Testis (tissue), 3 donors: ENCODE data around the gene ARL5A. TPM values are rescaled to one million over a fixed set of nuclear protein-coding genes. Genes with fewer than 3 reads are reported as not detected.

ENCODE experiments used
- DNase-seq: peaks from one replicate; pipeline ENCODE4 v3.0.0-alpha.2; 2019
- H3K27ac ChIP-seq, 2 donors: fragments of 200-600 bp; sonication (generic); one replicate each; pipeline ENCODE4 v1.5.1; 2019
- H3K27me3 ChIP-seq: fragments of 200-600 bp; sonication (generic); one replicate; pipeline ENCODE4 v1.5.1; 2019
- H3K36me3 ChIP-seq: fragments of 200-600 bp; sonication (generic); one replicate; pipeline ENCODE4 v1.5.1; 2017; ENCODE audit warnings: low read depth; ENCODE audit errors: missing control alignments
- H3K4me1 ChIP-seq: fragments of 200-600 bp; sonication (generic); one replicate; pipeline ENCODE4 v1.5.1; 2019
- H3K4me3 ChIP-seq, 2 donors: fragments of 200-600 bp; sonication (generic); one replicate each; pipeline ENCODE4 v1.5.1; 2017 to 2019
- H3K9me3 ChIP-seq: fragments of 200-600 bp; sonication (generic); one replicate; pipeline ENCODE4 v1.5.1; 2017
- POLR2A ChIP-seq: fragments of 450-650 bp; IDR thresholded peaks from one replicate; pipeline ENCODE4 v1.6.1; 2017; ENCODE audit warnings: antibody characterized with exemption, mild to moderate bottlenecking, moderate library complexity
- WGBS, 2 donors: methylation state at CpG; one replicate each; pipeline ENCODE4 v1.1.5; 2018; 5-methylcytosine and 5-hydroxymethylcytosine counted together
- intact Hi-C: fragments of 100-400 bp; cut with DNase I; formaldehyde crosslinking; loops from one replicate; pipeline ENCODE4 v1.15.1; 2023; ENCODE audit warnings: low total_unique reads
- polyA plus RNA-seq: library from polyadenylated mRNA; stranded (reverse); fragments of 350-450 nt; fragmentation: Illumina TruSeq; extraction: RNeasy Lipid Tissue Mini Kit (QIAGEN cat#74804); gene quantifications from one replicate; pipeline ENCODE4 v1.2.3, GENCODE V29; 2014; ENCODE audit warnings: low read depth, low replicate concordance; ENCODE audit not compliant: insufficient read depth
- total RNA-seq, 2 donors: library from RNA; depleted of rRNA; stranded (reverse); fragments of >200 nt; gene quantifications; one replicate each; pipeline ENCODE4 v1.2.3, GENCODE V29; 2016
- TF ChIP-seq, protein P1 (sequence below), 3 experiments: fragments of 450-650 bp in 2 of 3; fragments of 200-600 bp in 1 of 3; sonication (generic) in 1 of 3; IDR thresholded peaks; one replicate each; pipeline ENCODE4 v1.5.1; 2016 to 2019; ENCODE audit warnings: antibody characterized with exemption in 3 of 3, mild to moderate bottlenecking in 2 of 3, moderate library complexity in 1 of 3

Gene ARL5A
- total and polyA plus RNA-seq, 3 donors from 2014 or later = 19.1 to 34.0 (median 27.5) TPM

DNA sequence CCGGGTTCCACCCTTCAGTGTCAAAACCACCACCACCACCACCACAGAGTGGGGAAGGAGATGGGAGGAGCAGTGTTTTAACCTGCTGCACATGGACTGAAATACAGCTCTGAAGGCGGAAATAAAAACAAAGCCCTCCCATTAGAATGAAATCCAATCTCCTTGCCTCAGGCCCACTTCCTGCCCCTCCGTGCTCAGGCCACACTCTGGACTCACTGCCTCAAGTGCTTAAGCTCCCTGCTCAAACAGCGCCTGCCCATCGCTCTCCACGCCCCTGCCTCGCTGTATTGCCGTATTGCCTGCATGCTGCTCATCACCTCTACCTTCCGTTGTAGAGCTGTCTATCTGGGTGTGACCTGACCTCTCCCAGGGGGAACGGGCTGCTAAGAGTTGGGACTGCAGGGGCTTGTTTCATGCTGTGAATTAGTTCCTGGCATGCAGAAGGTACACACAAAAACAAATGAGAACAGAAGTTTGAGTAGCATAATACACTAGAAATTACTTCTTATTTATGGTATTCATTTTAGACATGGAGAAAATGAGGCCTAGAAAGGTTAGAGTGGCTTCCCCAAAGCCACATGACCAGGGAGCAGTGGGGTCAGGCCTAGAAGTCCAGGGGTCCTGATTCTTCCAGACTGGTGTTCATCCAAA, 62.3 kb downstream of the ARL5A start:
- 85 to 92% methylated on average over 10 of the region's 10 CpGs for WGBS, 2 donors
- H3K9me3 ChIP-seq = no peaks in the 10 kb centered on the region
- no peak overlapping the region for H3K4me3 ChIP-seq
- peaks cover 7% of the 10 kb centered on the region for H3K4me1 ChIP-seq
- intact Hi-C loops = no loop called here
- no peak for DNase-seq
- H3K27ac ChIP-seq = no peak overlapping the region
- TF ChIP-seq, protein P1, sequence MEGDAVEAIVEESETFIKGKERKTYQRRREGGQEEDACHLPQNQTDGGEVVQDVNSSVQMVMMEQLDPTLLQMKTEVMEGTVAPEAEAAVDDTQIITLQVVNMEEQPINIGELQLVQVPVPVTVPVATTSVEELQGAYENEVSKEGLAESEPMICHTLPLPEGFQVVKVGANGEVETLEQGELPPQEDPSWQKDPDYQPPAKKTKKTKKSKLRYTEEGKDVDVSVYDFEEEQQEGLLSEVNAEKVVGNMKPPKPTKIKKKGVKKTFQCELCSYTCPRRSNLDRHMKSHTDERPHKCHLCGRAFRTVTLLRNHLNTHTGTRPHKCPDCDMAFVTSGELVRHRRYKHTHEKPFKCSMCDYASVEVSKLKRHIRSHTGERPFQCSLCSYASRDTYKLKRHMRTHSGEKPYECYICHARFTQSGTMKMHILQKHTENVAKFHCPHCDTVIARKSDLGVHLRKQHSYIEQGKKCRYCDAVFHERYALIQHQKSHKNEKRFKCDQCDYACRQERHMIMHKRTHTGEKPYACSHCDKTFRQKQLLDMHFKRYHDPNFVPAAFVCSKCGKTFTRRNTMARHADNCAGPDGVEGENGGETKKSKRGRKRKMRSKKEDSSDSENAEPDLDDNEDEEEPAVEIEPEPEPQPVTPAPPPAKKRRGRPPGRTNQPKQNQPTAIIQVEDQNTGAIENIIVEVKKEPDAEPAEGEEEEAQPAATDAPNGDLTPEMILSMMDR (IDR thresholded peaks at IDR 0.05) = no peak
- TF ChIP-seq POLR2A = no peak
- H3K27me3 ChIP-seq = no peaks in the 10 kb centered on the region
- H3K36me3 ChIP-seq = no peaks in the 10 kb centered on the region

DNA sequence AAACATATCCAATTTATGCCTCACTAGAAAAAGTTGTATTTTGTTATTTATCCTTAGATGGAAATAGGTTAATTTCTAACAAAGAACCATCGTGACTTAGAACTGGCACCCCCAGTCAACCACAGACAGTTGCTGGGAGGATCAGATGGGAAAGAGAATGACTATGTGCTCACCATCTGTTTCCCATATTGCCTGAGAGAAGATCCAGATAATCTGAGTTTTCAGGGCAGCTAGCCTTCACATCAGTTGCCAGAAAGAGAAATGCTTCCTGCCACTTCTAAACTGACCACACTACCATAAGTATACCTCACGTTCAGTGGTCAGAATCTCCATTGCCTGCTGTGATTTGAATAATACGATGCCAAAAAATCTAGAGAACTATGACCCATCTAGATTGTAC, 65.5 kb downstream of the ARL5A start:
- H3K4me3 ChIP-seq = no peak overlapping the region
- DNase-seq = no peak
- H3K4me1 ChIP-seq = peaks cover 7% of the 10 kb centered on the region
- H3K36me3 ChIP-seq = no peaks in the 10 kb centered on the region
- H3K9me3 ChIP-seq = no peaks in the 10 kb centered on the region
- intact Hi-C loops = no loop called here
- TF ChIP-seq POLR2A = no peak
- TF ChIP-seq, protein P1 (IDR thresholded peaks at IDR 0.05) = no peak
- WGBS, 2 donors = 52% methylated on average over 3 of the region's 3 CpGs
- no peak overlapping the region for H3K27ac ChIP-seq
- H3K27me3 ChIP-seq = no peaks in the 10 kb centered on the region

DNA sequence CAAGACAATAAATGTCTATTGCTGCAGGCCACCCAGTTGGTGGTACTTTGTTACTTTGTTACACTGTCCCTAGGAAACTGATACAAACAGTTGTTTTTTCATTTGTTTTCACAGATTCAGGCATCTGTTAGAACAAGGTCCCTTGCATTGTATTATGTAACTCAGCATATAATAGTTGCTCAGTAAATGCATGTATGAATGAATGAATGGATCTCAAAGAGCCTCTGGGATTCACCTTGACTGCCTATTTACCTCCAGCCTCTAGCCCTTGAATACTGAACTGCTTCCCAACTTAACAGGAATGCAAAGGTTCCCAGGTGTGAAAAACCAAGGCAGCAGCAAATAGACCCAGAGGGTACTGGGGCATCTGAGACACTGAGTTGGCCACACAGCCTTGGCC, 66.5 kb downstream of the ARL5A start:
- intact Hi-C loops = no loop called here
- H3K27ac ChIP-seq = no peak overlapping the region
- DNase-seq = peak; percentile 22
- H3K27me3 ChIP-seq = no peaks in the 10 kb centered on the region
- no peaks in the 10 kb centered on the region for H3K9me3 ChIP-seq
- H3K4me3 ChIP-seq = no peak overlapping the region
- TF ChIP-seq, protein P1 (IDR thresholded peaks at IDR 0.05) = no peak
- TF ChIP-seq POLR2A = no peak
- peaks cover 7% of the 10 kb centered on the region for H3K4me1 ChIP-seq
- no peaks in the 10 kb centered on the region for H3K36me3 ChIP-seq

DNA sequence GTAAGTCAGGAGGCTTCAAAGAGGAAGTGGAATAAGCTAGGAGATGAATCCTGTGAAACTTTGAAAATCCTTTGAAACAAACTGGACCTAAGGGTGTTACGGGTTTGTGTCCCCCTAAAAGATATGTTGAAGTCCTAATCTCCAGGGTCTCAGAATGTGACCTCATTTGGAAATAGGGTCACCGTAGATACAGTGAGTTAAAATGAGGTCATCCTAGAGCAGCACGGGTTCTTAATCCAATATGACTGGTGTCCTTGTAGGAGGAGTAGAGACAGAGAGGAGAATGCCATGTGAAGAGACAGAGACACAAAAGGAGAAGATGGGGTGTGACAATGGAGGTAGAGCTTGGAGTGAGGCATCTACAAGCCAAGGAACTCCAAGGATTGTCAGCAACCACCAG, 67.0 kb downstream of the ARL5A start:
- Histone ChIP-seq H3K36me3 (no peaks in the 10 kb centered on the region), H3K4me1 (peaks cover 7% of the 10 kb centered on the region), H3K27ac (no peak overlapping the region), H3K27me3 (no peaks in the 10 kb centered on the region), H3K9me3 (no peaks in the 10 kb centered on the region), H3K4me3 (no peak overlapping the region)
- WGBS, 2 donors = 63 to 72% methylated on average over 3 of the region's 3 CpGs
- intact Hi-C loops = no loop called here
- DNase-seq = no peak
- no peak for TF ChIP-seq POLR2A
- TF ChIP-seq, protein P1 (IDR thresholded peaks at IDR 0.05) = no peak

DNA sequence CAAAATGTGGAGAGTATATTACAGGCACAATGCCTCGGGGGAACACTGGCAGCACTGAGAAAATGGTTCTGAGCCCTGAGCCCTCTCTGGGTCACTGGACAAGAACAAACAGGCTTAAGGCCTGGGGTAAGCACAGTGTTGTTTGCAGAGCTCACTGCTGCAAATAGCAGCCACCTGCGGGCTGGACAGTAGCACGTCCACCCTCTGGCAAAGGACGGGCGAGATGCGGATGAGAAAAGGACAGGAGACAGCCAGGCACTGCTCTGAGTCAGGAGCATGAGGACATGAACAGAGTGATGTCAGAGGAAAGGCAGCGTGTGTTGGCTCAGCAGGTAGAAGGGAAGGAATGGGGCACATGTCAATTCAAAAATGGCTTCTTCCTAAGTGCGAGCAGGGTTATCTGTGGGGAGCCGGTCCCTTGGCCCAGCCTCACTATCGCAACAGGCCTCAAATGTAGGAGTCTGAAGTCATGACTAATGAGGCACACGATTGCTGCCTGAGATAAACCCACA, 68.0 kb downstream of the ARL5A start:
- Histone ChIP-seq H3K4me3 (no peak overlapping the region), H3K9me3 (no peaks in the 10 kb centered on the region), H3K4me1 (peaks cover 7% of the 10 kb centered on the region), H3K36me3 (no peaks in the 10 kb centered on the region), H3K27ac (no peak overlapping the region), H3K27me3 (no peaks in the 10 kb centered on the region)
- intact Hi-C loops = no loop called here
- no peak for DNase-seq
- 81 to 87% methylated on average over 11 of the region's 11 CpGs for WGBS, 2 donors
- TF ChIP-seq, protein P1 (IDR thresholded peaks at IDR 0.05) = no peak
- no peak for TF ChIP-seq POLR2A
